Trophoblast cell (in vitro differentiated cells and primary cell): ENCODE measurements around the gene FANCC.

Experiments
- DNase-seq, 2 donors: peaks; one replicate each; pipeline ENCODE4 v3.0.0-alpha.2; 2016
- H2AFZ ChIP-seq: 2 replicates; pipeline ENCODE4 v1.6.1; 2013; ENCODE audit warnings: low read length, moderate library complexity, mild to moderate bottlenecking; ENCODE audit not compliant: insufficient read depth, poor library complexity
- H2AK5ac ChIP-seq: 2 replicates; pipeline ENCODE4 v1.6.1; 2013; ENCODE audit warnings: mild to moderate bottlenecking, low read length
- H2BK120ac ChIP-seq: 2 replicates; pipeline ENCODE4 v1.6.1; 2013; ENCODE audit warnings: low read length, mild to moderate bottlenecking, moderate library complexity; ENCODE audit not compliant: insufficient read depth, poor library complexity
- H2BK12ac ChIP-seq: 2 replicates; pipeline ENCODE4 v1.6.1; 2013; ENCODE audit warnings: mild to moderate bottlenecking, low read length, moderate library complexity
- H2BK5ac ChIP-seq: 2 replicates; pipeline ENCODE4 v1.6.1; 2013; ENCODE audit warnings: low read length, low read depth, moderate library complexity, mild to moderate bottlenecking; ENCODE audit not compliant: poor library complexity
- H3K14ac ChIP-seq: 2 replicates; pipeline ENCODE4 v1.6.1; 2013; ENCODE audit warnings: mild to moderate bottlenecking, low read length
- H3K18ac ChIP-seq: 2 replicates; pipeline ENCODE4 v1.6.1; 2013; ENCODE audit warnings: mild to moderate bottlenecking, low read length
- H3K23ac ChIP-seq: 2 replicates; pipeline ENCODE4 v1.6.1; 2013; ENCODE audit warnings: low read length
- H3K27ac ChIP-seq: 2 replicates; pipeline ENCODE4 v1.5.1; 2013; ENCODE audit warnings: low read depth, mild to moderate bottlenecking, inconsistent platforms, low read length, moderate library complexity
- H3K27me3 ChIP-seq: 2 replicates; pipeline ENCODE4 v1.6.1; 2013; ENCODE audit warnings: inconsistent platforms, mild to moderate bottlenecking, low read length, moderate library complexity; ENCODE audit not compliant: insufficient read depth
- H3K36me3 ChIP-seq, 2 experiments: 1 replicate in 1 of 2; 2 replicates in 1 of 2; pipeline ENCODE4 v1.6.1; 2013; ENCODE audit warnings: low read length in 2 of 2, mild to moderate bottlenecking in 2 of 2, moderate library complexity in 1 of 2; ENCODE audit not compliant: insufficient read depth in 2 of 2, control insufficient read depth in 1 of 2
- H3K4ac ChIP-seq: 2 replicates; pipeline ENCODE4 v1.6.1; 2013; ENCODE audit warnings: low read depth, mild to moderate bottlenecking, low read length, moderate library complexity
- H3K4me1 ChIP-seq, 2 experiments: 1 replicate in 1 of 2; 2 replicates in 1 of 2; pipeline ENCODE4 v1.6.1; 2013; ENCODE audit warnings: low read length in 2 of 2, mild to moderate bottlenecking in 2 of 2, moderate library complexity in 1 of 2; ENCODE audit not compliant: insufficient read depth in 2 of 2, control insufficient read depth in 1 of 2
- H3K4me2 ChIP-seq: 2 replicates; pipeline ENCODE4 v1.6.1; 2013; ENCODE audit warnings: inconsistent platforms, mild to moderate bottlenecking, low read length, moderate library complexity
- H3K4me3 ChIP-seq: 2 replicates; pipeline ENCODE4 v1.5.1; 2013; ENCODE audit warnings: mild to moderate bottlenecking, low read depth, low read length, inconsistent platforms
- H3K79me1 ChIP-seq: one replicate; pipeline ENCODE4 v1.6.1; 2013; ENCODE audit warnings: low read length
- H3K79me2 ChIP-seq: 2 replicates; pipeline ENCODE4 v1.6.1; 2013; ENCODE audit warnings: low read length, mild to moderate bottlenecking; ENCODE audit not compliant: control insufficient read depth, insufficient read depth, poor library complexity
- H3K9ac ChIP-seq: 2 replicates; pipeline ENCODE4 v1.6.1; 2013; ENCODE audit warnings: mild to moderate bottlenecking, low read length
- H3K9me3 ChIP-seq: 2 replicates; pipeline ENCODE4 v1.6.1; 2013; ENCODE audit warnings: low read depth, mild to moderate bottlenecking, control low read depth, inconsistent platforms, low read length; ENCODE audit not compliant: insufficient read depth
- H4K12ac ChIP-seq: 2 replicates; pipeline ENCODE4 v1.6.1; 2013; ENCODE audit warnings: low read depth, mild to moderate bottlenecking, low read length, moderate library complexity
- H4K8ac ChIP-seq: 2 replicates; pipeline ENCODE4 v1.6.1; 2013; ENCODE audit warnings: low read depth, mild to moderate bottlenecking, low read length, moderate library complexity
- H4K91ac ChIP-seq: one replicate; pipeline ENCODE4 v1.6.1; 2013; ENCODE audit warnings: low read depth, mild to moderate bottlenecking, low read length, moderate library complexity
- WGBS: extraction: QIAGEN DNeasy Blood & Tissue Kit; methylation state at CpG from one replicate; pipeline ENCODE4 v1.1.7; 2013; ENCODE audit warnings: missing lambda C conversion rate; ENCODE audit not compliant: insufficient read length, insufficient coverage; ENCODE audit errors: extremely low coverage; 5-methylcytosine and 5-hydroxymethylcytosine counted together

Gene FANCC

DNA sequence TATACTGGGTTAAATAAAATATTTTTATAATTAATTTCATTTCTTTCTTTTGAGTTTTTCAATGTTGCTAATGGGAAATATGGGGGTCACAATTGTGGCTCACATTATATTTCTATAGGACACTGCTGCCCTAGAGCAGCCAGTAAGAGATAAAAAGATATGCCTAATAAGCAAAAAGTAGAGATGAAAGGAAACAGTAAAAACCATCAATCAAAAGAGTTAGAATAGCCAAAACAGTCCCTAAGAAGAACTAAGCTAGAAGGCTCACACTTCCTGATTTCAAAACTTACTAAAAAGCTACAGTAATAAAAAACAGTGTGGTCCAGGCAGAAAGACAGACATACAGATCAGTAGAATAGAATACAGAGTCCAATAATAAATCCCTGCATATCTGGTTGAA, 104.4 kb downstream of the FANCC start:
- H3K4ac ChIP-seq = no peak overlapping the region
- H2BK120ac ChIP-seq = no peak overlapping the region
- H3K4me3 ChIP-seq = no peak overlapping the region
- H3K79me1 ChIP-seq = no peaks in the 10 kb centered on the region
- H3K9me3 ChIP-seq = no peaks in the 10 kb centered on the region
- H2BK12ac ChIP-seq = no peak overlapping the region
- H2BK5ac ChIP-seq = no peak overlapping the region
- H3K23ac ChIP-seq = no peak overlapping the region
- H4K91ac ChIP-seq = no peak overlapping the region
- H2AFZ ChIP-seq = no peak overlapping the region
- H4K12ac ChIP-seq = no peak overlapping the region
- H4K8ac ChIP-seq = no peak overlapping the region
- H3K9ac ChIP-seq = no peak overlapping the region
- H2AK5ac ChIP-seq = no peak overlapping the region
- H3K27ac ChIP-seq = no peak overlapping the region
- no peak overlapping the region for H3K18ac ChIP-seq
- no peaks in the 10 kb centered on the region for H3K36me3 ChIP-seq
- no peak overlapping the region for H3K4me2 ChIP-seq
- H3K14ac ChIP-seq = no peak overlapping the region
- H3K27me3 ChIP-seq = no peaks in the 10 kb centered on the region
- no peaks in the 10 kb centered on the region for H3K79me2 ChIP-seq
- DNase-seq = no peak
- no peaks in the 10 kb centered on the region for H3K4me1 ChIP-seq

DNA sequence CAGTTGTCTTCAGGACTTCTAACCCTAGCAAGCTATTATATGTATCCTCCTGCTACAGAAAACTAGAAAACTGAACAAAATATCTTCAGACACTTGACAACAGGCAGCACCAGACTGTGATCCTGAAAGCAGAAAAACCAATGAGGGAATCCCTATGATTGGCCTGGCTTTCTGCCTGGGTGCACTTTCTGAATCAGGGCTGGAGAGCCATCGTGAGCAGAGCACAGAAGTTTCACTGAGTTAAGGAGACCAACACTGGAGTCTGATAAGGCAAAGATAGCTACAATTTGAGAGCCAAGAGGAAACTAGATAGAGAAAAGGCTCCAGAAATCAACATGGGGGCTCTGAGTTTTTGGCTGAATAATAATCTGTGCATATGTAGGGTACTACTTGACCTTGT, 106.5 kb downstream of the FANCC start:
- no CpG with 5 or more reads among the region's 1 CpG for WGBS
- no peak overlapping the region for H4K12ac ChIP-seq

DNA sequence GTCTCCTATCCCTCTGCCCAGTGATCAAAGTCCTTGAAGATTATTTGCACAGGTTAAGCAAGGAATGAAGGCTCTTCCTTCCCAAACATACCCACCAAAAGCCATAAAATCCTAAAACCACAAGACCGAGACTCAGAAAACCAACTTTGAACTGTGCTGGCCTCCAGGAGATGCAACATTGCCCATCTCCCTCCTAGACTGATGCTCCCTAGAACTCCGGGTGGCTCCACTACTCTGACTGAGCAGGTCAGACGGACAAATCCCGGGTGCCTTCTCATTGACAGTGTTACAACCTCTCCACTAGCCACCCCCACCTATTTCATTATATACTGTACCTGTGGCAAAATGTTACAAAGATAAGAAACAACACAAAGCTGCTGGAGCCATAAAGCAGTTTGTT, 110.1 kb downstream of the FANCC start:
- no peak overlapping the region for H4K91ac ChIP-seq
- WGBS = no CpG with 5 or more reads among the region's 4 CpGs
- no peak overlapping the region for H3K4ac ChIP-seq
- H3K4me3 ChIP-seq = no peak overlapping the region
- no peak overlapping the region for H3K23ac ChIP-seq
- no peak overlapping the region for H4K12ac ChIP-seq
- no peak overlapping the region for H2AFZ ChIP-seq
- H3K27me3 ChIP-seq = no peaks in the 10 kb centered on the region
- no peak overlapping the region for H2BK5ac ChIP-seq
- H3K9me3 ChIP-seq = no peaks in the 10 kb centered on the region
- no peak overlapping the region for H2BK120ac ChIP-seq
- H3K9ac ChIP-seq = no peak overlapping the region
- H3K14ac ChIP-seq = no peak overlapping the region
- no peak overlapping the region for H2BK12ac ChIP-seq
- no peak overlapping the region for H4K8ac ChIP-seq
- H3K36me3 ChIP-seq = no peaks in the 10 kb centered on the region
- no peak overlapping the region for H3K18ac ChIP-seq
- H3K27ac ChIP-seq = no peak overlapping the region
- no peak overlapping the region for H3K4me2 ChIP-seq
- no peaks in the 10 kb centered on the region for H3K79me2 ChIP-seq
- H3K4me1 ChIP-seq = peaks cover 0 to 3% of the 10 kb centered on the region in 2 experiments
- H2AK5ac ChIP-seq = no peak overlapping the region
- DNase-seq = no peak
- H3K79me1 ChIP-seq = no peaks in the 10 kb centered on the region

More for the DNA sequence above, 106.5 kb downstream of the FANCC start:
- no peak overlapping the region for H2BK12ac ChIP-seq
- no peak overlapping the region for H2AK5ac ChIP-seq
- no peak overlapping the region for H2AFZ ChIP-seq
- H3K18ac ChIP-seq = no peak overlapping the region
- no peak overlapping the region for H3K23ac ChIP-seq
- H3K9ac ChIP-seq = no peak overlapping the region
- H3K4me1 ChIP-seq = peaks cover 0 to 3% of the 10 kb centered on the region in 2 experiments
- no peak overlapping the region for H2BK120ac ChIP-seq
- H3K4ac ChIP-seq = no peak overlapping the region
- H3K79me1 ChIP-seq = no peaks in the 10 kb centered on the region
- H3K27me3 ChIP-seq = no peaks in the 10 kb centered on the region
- H3K36me3 ChIP-seq = no peaks in the 10 kb centered on the region
- H3K27ac ChIP-seq = no peak overlapping the region
- H3K4me2 ChIP-seq = no peak overlapping the region
- no peak overlapping the region for H4K8ac ChIP-seq
- DNase-seq = no peak
- no peak overlapping the region for H3K14ac ChIP-seq
- H3K4me3 ChIP-seq = no peak overlapping the region
- H4K91ac ChIP-seq = no peak overlapping the region
- no peaks in the 10 kb centered on the region for H3K79me2 ChIP-seq
- H2BK5ac ChIP-seq = no peak overlapping the region
- no peaks in the 10 kb centered on the region for H3K9me3 ChIP-seq

DNA sequence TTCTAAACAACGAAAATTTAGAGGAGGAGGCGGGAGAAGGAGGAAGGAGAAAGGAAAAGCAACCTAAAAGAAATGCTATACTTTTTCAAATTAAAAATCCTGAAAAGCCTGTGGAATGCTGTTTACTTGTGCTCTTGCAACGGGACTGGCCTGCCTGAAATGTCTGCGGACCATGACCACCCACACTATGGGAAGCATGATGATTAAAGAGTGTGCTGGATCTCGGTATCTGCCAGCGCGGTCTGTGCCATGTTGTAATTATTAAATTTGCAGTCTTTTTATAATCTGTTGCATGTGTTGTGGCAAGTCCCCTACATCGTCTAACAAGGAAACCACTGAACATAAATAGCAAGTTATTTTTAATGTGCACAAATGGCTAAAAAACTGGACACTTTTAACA, 111.4 kb downstream of the FANCC start:
- Histone ChIP-seq H3K9ac (no peak overlapping the region), H4K8ac (no peak overlapping the region), H3K4me2 (no peak overlapping the region), H3K27me3 (no peaks in the 10 kb centered on the region), H4K91ac (no peak overlapping the region), H3K36me3 (no peaks in the 10 kb centered on the region), H3K79me1 (no peaks in the 10 kb centered on the region), H3K4me3 (no peak overlapping the region), H3K14ac (no peak overlapping the region), H3K79me2 (no peaks in the 10 kb centered on the region), H3K9me3 (no peaks in the 10 kb centered on the region), H3K23ac (no peak overlapping the region), H2BK120ac (no peak overlapping the region), H2BK12ac (no peak overlapping the region), H2AK5ac (no peak overlapping the region), H3K4me1 (peaks cover 0 to 3% of the 10 kb centered on the region in 2 experiments), H3K27ac (no peak overlapping the region), H4K12ac (no peak overlapping the region), H3K18ac (no peak overlapping the region), H2AFZ (no peak overlapping the region), H2BK5ac (no peak overlapping the region), H3K4ac (no peak overlapping the region)
- no peak for DNase-seq
- WGBS = no CpG with 5 or more reads among the region's 8 CpGs
